NCI-H748 treated with DMSO at 0.1 percent for 48 hours (cell line): ENCODE data around the gene SLFN14.
"Not testable (repeated sequence)": the region's sequence is repeated elsewhere in the genome, so short reads cannot be mapped to it uniquely, and the experiment has no call there.

Experiments used
- DNase-seq: peaks from one replicate; lab custom pipeline; 2025; lab: John Stamatoyannopoulos, UW

SLFN14 gene

DNA sequence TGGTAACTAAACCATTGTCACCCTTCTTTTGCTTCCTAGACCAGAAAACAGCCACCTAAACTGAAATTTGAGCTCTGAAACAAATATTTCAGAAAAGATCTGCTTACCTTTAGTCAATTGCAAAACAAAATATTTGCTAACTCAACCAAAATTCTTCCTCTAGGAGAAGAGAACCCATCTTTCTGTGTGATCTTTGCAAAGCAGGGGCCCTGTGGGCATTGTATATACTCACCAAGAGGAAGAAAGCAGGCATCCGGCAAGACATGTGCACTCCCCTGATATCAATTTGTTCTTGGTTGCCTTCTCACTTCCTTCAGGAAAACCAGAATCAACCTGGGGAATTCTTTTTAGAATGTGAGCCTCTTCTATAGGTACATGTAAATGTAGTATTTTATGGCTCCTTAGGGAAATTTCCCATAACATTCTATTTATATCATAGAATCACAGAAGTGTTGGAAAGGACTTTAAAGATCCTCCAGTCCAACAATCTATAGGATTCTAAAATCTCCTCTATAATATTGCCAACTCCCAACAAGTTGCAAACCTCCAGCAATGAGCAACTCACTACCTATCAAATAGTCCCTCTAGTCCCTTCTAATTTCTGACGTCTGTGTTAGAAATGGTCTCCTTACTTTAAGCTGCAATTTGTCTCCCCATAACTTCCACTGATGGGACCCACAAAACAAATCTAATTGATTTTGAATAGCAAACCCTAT lies 966 bp downstream of the SLFN14 start:
- DNase-seq: no peak

DNA sequence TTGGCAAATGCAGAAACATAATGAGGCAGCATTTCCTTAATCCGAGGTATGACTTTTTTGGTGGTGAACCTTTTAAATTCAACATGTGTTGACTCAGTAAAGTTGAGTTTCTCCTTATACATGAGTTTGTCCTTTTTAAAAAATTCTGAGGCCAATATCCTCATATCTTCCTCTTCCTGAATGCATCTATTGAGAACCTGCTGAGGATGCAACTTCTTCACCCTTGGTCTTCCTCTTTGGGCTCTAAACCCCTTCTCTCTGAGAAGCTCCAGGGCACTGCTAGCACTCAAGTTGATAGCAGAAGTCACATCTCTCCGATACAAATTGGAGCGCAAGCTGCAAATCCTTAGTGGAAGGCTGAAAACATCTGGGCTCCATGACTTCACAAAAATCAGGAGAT lies 3.3 kb downstream of the SLFN14 start:
- no peak for DNase-seq

DNA sequence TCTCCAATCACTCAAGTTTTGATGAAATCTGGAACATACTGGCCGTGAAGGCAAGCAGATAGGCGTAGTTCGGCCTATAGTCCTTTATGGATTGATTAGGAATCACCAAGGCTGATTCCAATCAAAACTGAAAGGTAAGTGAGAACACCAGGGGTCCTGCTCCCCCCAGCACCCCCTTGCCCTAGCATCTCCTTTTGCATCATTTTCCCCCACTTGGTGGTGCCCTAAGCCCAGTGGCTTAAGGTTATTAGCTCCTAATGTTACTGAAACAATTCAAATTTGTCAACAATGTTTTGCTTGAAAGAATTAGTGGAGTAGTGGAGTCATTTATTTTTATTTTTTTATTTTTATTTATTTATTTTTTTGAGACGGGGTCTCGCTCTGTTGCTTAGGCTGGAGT lies 4.9 kb downstream of the SLFN14 start:
- DNase-seq: no peak

DNA sequence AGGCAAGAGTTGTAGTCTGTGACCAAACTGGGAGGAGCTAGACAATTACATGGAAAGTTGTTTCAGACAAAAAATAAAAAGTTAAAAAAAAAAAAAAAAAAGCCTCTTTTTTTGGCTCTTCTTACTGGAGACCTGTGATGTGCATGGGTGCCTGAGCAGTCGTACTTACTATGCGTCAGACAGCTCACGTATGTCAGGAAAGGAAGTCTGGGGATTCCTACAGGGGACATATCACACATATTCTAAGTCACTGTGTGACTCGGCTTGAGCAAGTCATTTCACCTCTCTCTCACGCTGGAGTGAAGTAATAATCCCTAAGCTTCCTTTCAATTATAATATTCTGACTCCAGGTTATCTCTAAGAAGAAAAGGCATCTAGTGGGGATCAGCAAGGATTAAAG lies 6.0 kb downstream of the SLFN14 start:
- DNase-seq: no peak

DNA sequence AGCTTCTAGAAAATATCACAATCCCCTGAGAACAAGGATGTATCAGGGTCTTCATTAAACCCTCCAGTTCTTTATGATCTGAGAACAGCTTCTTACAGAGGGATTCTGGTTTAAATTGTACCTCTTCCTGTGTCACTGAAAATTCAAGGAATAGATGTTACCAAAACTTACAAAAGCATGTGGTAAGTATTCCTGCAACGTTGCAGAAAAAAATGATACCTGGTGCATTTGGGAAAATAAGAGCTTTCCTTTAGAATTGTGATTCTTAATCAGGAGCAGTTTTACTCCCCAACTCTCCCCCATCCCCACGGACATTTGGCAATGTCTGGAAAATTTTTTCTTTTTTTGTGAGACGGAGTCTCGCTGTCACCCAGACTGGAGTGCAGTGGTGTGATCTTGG lies 7.3 kb downstream of the SLFN14 start:
- no peak for DNase-seq

DNA sequence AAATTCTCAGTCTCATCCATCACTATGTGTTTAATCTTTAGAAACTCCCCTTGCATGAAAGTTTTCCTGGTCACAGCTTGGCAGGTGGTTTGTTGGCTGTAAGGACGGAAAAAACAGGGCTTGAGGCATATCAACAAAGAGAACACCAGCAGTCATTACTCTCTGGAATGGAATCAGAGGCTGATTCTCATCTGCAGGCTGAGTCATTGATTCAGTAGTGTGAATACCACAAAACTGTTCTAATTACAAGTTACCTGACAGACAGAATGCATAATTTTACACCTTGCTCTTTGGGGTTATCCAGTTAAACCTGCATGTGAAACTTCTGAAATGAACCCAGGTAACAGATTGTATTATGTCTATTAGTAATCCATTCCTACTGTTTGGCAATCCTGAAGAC lies 11.6 kb downstream of the SLFN14 start:
- no peak for DNase-seq

DNA sequence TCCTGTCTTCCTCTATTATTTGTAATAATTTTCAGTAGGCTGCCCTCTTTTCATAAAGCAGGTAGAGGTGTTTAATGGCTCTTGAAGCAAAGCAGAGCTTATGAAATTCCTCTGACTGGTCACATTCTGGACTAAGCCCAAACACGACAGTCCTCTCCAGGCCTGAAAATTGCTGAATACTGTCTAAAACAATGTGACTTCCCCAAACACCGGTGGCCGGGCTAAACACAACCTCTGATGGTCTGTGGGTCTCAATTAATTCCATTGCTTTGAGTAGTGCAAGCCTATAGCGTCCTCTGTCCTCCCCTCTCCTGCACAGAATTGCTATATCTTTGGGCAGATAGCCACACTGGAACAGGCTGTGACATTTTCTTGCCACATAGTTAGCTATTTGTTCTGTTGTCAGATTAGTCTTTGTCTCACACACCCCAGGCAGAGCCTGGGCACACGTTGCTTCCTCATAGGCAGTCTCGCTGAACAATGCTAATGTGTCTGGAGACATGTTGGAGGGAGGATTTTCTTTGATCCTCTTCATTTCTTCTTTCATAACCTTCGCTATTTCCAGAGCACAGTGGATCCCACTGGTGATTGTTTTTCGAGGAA lies 12.3 kb downstream of the SLFN14 start:
- no peak for DNase-seq

DNA sequence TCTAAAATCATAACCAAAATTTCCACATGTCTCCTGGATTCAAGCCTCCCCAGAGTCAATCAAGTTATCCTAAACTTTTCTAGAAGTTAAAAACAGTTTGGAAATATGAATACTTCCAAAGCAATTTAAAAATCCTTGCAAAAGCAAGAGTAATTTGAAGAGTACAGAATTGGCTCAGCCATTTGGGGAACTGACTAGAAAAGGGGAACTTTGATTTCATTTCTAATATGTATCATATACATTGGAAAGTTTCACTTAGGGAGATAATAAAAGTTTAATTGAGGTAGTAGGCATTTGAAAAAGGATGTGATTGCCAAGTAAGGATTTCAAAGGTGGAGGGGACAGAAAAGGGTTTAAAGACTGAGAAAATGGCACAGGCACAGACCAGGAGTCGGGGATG lies 14.1 kb downstream of the SLFN14 start:
- no peak for DNase-seq

DNA sequence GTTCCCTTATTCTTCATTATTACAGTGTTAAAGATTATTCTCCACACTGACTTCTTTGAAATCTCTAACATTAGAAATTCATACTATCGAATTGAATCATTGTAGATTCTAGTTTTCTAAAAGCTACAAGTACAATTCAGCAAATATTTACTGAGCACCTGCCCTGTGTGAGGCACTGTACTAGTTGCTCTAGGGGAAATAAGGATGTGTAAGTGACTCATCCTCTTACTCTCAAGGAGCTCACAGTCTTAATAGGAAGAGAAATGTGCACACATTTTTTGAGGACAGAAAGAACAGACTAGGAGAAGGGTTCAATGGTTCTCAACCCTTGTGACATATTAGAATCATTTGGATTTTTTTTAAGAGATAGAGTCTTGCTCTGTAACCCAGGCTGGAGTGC lies 15.5 kb downstream of the SLFN14 start:
- no peak for DNase-seq

DNA sequence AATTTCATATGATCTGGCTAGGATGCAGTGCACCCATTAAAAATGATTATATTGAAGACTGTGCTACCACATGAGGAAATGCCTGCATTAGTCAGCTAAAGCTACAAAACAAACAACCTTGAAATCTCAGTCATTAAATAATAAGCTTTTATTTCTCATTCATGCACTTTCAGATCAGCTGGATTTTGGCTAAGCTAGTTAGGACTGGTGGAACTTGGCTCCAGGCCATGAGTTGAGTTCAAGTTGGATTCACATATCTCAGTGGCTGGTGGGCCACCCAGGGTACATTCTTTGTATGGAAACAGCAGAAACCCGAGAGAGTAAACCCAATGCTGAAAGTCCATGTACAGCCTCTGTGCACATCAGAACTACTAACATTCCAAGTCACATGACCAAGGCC lies 16.8 kb downstream of the SLFN14 start:
- no peak for DNase-seq

DNA sequence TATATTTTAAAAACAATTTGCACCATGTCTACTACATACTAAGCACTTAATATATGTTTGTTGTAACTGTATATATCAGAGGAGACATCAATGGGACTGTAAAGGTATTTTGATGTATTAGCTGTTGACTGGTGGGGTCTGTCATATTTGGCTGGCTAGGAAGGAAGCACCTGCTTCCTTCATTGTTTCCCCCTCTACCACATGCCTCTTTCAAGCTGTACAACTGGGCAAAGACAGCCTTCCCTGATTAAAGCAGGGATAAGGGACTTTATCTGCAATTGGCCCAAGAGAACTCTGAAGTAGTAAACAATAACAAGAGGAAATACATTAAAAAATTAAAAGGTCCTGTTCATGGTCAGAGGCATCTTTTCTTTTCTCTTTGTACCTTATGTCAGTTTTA lies 17.6 kb downstream of the SLFN14 start:
- no peak for DNase-seq

DNA sequence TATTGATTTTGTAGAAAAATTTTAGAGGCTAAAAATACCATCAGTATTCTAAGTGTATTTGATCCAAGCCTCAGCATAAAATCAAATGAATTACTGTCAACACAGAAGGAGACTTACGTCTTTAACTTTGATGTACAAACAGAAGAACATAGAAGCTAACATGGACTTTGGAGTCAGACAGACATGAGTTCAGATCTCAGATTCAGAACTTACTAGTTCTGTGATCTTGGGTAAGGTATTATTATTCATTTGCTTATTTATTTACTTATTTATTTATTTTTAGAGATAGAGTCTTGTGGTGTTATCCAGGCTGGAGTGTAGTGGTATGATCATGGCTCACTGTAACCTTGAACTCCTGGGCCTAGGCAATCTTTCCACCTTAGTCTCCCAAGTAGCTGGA lies 19.2 kb downstream of the SLFN14 start:
- DNase-seq: no peak

DNA sequence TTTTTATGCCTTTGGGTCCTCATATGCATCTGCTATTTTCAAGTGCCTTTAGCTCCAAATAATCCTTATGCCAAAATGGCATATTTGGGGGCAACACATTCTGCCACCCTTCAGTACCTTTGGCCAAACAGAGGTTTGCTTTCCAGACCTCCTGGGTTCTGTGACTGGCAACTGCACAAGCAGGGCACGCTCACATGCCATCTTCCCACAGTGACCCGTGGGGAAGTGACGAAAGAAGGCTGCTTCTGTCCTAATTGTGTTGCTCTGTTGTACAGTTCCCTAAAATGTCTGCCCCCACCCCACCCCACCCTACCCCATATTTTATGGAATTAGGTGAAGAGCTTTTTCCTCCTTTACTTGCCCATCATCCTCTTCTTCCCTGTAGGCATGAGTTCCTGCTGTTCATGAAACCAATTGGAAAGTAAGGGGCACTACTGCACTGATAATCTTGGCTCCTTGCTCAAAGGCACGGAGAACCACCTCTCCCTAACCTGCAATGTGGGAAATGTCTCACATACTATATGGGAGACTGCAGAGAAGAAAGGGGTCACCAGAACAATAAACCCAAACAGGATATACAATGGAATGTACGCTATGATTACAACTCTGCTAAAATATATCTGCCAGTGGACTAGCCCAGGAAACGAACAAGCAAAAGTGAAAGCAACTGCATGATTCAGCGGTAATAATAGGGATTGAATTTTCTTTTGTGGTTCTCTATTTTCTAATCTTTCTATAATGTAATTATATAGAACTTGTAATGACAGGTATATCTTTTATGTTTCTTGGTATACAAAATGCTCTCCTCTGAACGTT lies 19.8 kb downstream of the SLFN14 start:
- no peak for DNase-seq

DNA sequence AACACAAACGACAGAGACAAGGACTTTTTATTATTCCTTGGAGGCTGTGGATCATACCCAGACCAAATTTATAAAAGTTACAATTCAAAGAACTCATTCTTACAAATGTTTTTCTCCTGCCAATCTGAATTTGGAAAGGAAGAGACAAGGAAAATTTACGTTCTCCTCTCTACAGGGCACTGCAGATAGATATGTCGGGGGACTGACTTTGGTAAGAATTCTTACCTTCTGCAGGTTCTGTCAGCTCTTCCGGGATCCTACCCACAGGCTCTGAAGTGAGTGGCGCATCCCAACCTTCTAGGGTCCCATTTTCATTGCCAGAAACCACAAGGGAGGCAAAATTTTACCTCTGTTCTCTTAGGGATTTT lies 21.0 kb downstream of the SLFN14 start:
- no peak for DNase-seq

DNA sequence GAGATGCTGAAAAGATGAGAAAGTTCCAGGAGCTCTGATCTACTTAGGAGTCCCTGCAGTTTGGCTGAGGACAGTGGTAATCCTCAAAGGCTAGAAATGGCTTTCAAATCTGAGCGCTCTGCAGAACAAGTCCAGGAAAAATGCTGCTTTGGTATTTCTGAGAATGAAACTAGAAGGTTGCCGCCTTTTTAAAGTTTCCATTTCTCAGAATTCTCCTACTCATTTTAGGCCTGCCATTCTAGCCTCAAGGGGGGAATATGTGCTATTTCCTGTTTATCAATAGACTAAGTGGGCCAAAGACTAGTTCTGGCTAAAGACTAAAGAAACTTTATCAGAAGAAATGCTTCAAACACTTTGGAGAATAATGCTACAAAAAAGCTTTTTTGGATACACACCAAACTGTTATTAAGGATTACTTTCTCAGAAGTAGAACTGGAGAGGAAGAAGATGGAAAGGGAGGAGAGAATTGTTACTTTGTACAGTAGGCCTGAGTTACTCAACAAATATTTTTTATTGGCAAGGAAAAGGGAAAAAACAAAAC lies 22.9 kb downstream of the SLFN14 start, which contains the start of gene SLFN12L:
Gene SLFN12L, minus strand, starts transcription at position 78 of the 541 bp plus-strand sequence. CDS start 15,314 bp downstream, outside the sequence.
- no peak for DNase-seq

DNA sequence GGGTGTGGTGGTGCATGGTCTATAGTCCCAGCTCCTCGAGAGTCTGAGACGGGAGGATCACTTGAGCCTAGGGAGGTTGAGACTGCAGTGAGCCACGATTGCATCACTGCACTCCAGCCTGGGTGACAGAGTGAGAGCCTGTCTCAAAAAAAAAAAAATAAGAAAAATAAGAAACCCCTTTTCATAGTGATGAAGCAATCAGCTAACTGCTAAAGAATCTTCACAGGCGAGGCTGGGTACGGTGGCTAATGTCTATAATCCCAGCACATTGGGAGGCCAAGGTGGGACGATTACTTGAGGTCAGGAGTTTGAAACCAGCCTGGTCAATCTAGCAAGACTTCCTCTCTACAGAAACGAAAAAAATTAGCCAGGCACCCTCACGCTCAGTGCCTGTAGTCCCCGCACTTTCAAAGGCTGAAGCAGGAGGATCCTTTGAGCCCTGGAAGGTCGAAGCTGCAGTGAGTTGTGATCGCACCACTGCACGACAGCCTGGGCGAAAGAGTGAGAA lies 23.9 kb downstream of the SLFN14 start:
- no peak for DNase-seq

DNA sequence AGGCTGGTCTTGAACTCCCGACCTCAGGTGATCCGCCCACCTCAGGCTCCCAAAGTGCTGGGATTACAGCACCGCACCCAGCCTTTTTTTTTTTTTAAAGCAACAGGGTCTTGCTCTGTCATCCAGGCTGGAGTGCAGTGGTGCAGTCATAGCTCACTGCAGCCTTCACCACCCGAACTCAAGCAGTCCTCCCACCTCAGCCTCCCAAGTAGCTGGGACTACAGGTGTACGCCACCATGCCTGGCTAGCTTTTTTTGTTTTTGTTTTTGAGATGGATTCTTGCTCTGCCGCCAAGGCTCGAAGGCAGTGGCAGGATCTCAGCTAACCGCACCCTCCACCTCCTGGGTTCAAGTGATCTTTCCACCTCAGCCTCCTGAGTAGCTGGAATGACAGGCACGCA lies 25.2 kb downstream of the SLFN14 start:
- not testable (repeated sequence) for DNase-seq

DNA sequence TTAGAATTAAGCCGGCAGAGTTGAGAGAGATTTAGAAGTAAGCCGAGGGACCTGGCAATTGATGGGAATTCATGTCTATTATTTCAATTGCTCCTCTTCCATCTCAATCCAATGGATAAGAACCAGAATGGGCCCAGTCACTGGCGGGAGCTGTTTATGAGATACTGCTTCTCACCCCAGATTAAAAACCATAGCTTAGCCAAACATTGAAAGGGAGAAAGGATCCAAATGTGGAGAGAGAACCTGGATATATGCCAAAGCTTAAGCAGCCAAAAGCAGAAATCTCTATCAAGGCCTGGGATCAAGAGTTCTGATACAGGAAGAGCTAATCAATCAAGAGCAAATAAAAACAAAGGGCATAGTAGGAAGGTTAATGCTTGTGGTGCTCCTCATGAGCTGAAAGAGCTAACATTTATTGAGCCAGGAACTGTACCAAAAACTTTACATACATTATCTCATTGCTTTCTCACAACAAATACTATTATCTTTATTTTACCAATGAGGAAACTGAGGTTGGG lies 26.0 kb downstream of the SLFN14 start:
- DNase-seq: no peak

DNA sequence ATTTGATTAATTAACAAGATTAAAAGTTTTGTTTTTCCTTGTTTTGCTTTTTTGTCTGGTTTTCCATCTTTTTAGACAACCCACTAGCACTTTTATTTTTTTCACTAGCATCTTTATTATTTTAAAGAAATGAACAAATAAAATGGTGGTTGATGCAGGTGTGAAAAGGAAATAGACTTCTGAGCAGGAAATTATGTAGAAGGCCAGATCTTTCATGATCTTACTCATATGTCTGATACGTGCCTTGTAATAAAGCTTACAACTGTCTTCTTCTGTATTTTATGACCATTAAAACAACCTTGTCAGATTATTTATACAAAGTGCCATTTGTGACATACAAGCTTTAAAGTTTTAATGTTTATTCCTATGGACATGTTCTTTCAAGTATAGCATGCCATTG lies 29.5 kb downstream of the SLFN14 start:
- no peak for DNase-seq

DNA sequence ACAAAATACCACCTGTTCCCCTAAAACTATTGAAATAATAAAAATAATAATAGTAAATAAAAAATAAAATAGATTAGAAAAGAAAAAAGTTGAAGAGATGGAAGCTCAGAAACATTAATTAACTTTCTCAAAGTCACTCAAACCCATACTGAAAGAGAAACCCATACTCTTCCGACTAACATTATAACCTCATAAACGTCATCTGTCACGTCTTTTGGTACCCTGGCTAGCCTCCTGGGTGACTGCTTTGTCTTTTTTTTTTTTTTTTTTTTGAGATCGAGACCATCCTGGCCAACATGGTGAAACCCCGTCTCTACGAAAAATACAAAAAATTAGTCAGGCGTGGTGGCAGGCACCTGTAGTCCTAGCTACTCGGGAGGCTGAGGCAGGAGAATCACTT lies 30.8 kb downstream of the SLFN14 start:
- DNase-seq: no peak

DNA sequence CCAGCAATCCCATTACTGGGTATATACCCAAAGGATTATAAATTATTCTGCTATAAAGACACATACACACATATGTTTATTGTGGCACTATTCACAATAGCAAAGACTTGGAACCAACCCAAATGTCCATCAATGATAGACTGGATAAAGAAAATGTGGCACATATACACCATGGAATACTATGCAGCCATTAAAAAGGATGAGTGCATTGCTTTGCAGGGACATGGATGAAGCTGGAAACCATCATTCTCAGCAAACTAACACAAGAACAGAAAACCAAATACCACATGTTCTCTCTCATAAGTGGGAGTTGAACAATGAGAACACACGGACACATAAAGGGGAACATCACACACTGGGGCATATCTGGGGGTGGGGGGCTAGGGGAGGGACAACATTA lies 31.3 kb downstream of the SLFN14 start:
- not testable (repeated sequence) for DNase-seq

DNA sequence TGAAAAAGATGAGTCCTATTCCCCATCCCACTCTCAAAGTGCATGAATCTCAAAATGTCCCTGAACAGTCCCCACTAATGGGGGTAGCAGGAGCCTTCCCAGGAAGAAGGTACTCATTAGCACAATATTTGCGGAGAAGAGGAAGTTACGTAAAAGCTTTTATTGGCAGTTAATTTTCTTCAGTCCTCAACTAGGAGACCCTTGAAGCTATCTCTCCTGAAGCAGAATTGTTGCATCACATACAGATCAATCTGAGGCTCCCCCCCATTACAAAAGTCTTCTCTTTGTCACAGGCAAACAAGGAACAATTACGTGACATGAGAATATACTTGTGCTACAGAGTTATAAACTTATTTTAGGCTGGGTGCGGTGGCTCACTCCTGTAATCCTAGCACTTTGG lies 37.3 kb downstream of the SLFN14 start:
- DNase-seq: no peak
